ENCODE data around the gene ZMYM4.
"Not testable (repeated sequence)": the region's sequence is repeated elsewhere in the genome, so short reads cannot be mapped to it uniquely, and the experiment has no call there.

Gene ZMYM4

DNA sequence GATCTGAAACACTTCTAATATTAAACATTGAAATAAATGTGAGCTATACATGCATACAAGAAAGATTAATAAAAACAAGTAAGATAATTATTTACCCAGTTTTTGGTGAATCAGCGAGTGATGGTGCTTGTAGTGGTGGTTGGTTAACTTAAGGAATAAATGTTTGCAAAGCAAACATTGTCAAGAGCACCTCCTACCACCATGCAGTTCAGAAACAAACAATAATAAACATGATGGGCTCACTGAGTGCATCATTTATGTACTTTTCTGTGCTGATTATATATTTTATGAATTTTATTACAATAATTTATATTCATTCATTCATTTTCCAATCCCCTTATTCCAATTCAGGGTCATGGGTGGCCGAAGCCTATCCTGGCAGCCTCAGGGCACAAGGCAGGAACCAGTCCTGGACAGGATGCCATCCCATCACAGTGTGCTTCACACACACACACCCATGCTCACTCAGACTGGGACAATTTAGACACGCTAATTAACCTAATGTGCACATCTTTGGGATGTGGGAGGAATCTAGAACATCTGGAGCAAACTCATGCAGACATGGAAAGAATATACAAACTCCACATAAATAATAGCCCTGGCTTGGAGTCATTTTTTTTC, 57.8 kb downstream of the ZMYM4 start:
- H3K27me3 ChIP-seq (replicated peaks; ENCODE audit: control insufficient read depth, insufficient read depth, low read length), result no peaks in the 10 kb centered on the region
- TF ChIP-seq, protein P1, sequence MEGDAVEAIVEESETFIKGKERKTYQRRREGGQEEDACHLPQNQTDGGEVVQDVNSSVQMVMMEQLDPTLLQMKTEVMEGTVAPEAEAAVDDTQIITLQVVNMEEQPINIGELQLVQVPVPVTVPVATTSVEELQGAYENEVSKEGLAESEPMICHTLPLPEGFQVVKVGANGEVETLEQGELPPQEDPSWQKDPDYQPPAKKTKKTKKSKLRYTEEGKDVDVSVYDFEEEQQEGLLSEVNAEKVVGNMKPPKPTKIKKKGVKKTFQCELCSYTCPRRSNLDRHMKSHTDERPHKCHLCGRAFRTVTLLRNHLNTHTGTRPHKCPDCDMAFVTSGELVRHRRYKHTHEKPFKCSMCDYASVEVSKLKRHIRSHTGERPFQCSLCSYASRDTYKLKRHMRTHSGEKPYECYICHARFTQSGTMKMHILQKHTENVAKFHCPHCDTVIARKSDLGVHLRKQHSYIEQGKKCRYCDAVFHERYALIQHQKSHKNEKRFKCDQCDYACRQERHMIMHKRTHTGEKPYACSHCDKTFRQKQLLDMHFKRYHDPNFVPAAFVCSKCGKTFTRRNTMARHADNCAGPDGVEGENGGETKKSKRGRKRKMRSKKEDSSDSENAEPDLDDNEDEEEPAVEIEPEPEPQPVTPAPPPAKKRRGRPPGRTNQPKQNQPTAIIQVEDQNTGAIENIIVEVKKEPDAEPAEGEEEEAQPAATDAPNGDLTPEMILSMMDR (IDR thresholded peaks at IDR 0.05; ENCODE audit: insufficient read depth, low read length, poor library complexity, severe bottlenecking), result no peak
- H3K4me3 ChIP-seq (replicated peaks; ENCODE audit: low read depth, low read length), result no peak overlapping the region
- H3K36me3 ChIP-seq (ENCODE audit: control insufficient read depth, insufficient read depth, low read length), result peaks cover 2% of the 10 kb centered on the region
- no peak for DNase-seq (ENCODE audit: extremely low read depth, insufficient read length)

DNA sequence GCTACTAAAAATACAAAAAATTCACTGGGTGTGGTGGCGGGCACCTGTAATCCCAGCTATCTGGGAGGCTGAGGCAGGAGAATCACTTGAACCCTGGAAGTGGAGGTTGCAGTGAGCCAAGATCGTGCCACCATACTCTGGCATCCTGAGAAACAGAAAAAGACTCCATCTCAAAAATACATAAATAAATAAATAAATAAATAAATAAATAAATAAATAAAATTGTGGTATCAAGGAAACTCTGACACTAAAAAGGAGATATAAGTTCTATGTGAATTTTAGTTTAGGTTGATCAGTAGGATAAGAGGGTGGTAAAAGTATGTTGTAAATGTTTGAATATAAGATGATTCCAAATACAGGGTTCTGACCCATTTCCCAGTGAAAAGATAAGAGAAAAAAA, 63.1 kb downstream of the ZMYM4 start:
- H3K4me3 ChIP-seq (replicated peaks; ENCODE audit: low read depth, low read length); H3K36me3 ChIP-seq (ENCODE audit: control insufficient read depth, insufficient read depth, low read length); DNase-seq (ENCODE audit: extremely low read depth, insufficient read length); H3K27me3 ChIP-seq (replicated peaks; ENCODE audit: control insufficient read depth, insufficient read depth, low read length): not testable (repeated sequence)

DNA sequence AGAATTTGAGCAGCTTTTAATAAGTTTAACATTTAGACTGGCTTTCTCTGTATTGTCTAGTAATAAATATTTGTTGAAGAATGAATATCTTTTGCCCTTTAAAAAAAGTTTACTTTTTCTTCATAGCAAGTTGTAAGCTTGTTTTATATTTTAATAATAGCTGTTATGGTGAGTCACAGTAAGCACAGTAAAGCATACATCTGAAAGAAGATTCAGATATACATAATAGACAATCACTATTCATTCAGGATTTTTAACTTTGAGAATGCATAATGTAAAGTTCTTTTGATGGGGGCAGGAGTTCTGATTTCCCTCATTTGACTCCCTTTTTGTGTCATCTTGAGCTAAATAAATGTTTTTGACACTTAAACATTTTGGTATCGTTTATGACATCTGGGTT, 66.0 kb downstream of the ZMYM4 start:
- DNase-seq (ENCODE audit: extremely low read depth, insufficient read length), result no peak
- Histone ChIP-seq H3K36me3 (ENCODE audit: control insufficient read depth, insufficient read depth, low read length) (peaks cover 2% of the 10 kb centered on the region), H3K27me3 (replicated peaks; ENCODE audit: control insufficient read depth, insufficient read depth, low read length) (no peaks in the 10 kb centered on the region), H3K4me3 (replicated peaks; ENCODE audit: low read depth, low read length) (no peak overlapping the region)
- TF ChIP-seq, protein P1 (IDR thresholded peaks at IDR 0.05; ENCODE audit: insufficient read depth, low read length, poor library complexity, severe bottlenecking), result no peak

DNA sequence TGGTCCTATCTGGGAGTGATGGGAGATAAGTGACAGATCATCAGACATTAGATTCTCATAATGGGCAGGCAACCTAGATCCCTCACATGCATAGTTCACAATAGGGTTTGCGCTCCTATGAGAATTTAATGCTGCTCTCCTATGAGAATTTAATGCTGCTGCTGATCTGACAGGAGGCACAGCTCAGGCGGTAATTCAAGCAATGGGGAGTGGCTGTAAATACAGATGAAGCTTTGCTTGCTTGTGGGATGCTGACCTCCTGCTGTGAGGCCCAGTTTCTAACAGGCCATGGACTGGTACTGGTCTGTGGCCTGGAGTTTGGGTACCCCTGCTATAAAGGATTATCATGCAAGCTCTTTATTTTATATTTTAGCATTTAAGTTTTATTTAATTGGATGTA, 72.0 kb downstream of the ZMYM4 start:
- H3K4me3 ChIP-seq (replicated peaks; ENCODE audit: low read depth, low read length), result no peak overlapping the region
- no peaks in the 10 kb centered on the region for H3K36me3 ChIP-seq (ENCODE audit: control insufficient read depth, insufficient read depth, low read length)
- TF ChIP-seq, protein P1 (IDR thresholded peaks at IDR 0.05; ENCODE audit: insufficient read depth, low read length, poor library complexity, severe bottlenecking), result no peak
- H3K27me3 ChIP-seq (replicated peaks; ENCODE audit: control insufficient read depth, insufficient read depth, low read length), result no peaks in the 10 kb centered on the region
- DNase-seq (ENCODE audit: extremely low read depth, insufficient read length), result no peak

DNA sequence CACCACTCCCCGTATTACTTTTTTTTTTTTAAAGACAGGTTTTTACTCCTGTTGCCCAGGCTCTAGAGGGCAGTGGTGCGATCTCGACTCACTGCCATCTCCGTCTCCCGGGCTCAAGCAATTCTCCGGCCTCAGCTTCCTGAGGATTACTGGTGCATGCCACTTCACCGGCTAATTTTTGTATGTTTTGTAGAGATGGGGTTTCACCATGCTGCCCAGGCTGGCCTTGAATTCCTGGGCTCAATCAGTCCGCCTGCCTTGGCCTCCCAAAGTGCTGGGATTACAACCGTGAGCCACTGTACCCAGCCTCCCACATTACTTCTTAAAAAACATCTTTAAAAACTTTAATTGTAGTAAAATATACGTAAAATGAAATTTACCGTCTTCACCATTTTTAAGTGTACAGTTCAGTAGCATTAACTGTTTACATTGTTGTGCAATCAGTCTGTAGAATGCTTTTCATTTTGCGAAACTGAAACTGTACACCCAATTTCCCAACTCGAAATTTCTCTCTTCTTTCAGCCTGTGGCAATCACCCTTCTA, 77.0 kb downstream of the ZMYM4 start:
- Histone ChIP-seq H3K36me3 (ENCODE audit: control insufficient read depth, insufficient read depth, low read length) (no peaks in the 10 kb centered on the region), H3K4me3 (replicated peaks; ENCODE audit: low read depth, low read length) (no peak overlapping the region), H3K27me3 (replicated peaks; ENCODE audit: control insufficient read depth, insufficient read depth, low read length) (no peaks in the 10 kb centered on the region)
- DNase-seq (ENCODE audit: extremely low read depth, insufficient read length), result no peak
- TF ChIP-seq, protein P1 (IDR thresholded peaks at IDR 0.05; ENCODE audit: insufficient read depth, low read length, poor library complexity, severe bottlenecking), result no peak

DNA sequence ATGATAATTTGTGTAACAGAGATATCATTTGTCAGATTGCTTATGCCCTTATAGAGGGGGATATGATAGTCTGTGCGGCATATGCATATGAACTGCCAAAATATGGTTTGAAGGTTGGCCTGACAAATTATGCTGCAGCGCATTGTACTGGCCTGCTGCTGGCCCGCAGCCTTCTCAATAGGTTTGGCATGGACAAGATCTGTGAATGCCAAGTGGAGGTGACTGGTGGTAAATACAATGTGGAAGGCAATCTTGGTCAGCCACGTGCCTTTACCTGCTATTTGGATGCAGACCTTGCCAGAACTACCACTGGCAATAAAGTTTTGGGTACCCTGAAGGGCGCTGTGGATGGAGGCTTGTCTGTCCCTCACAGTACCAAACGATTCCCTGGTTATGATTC, 82.4 kb downstream of the ZMYM4 start:
- no peaks in the 10 kb centered on the region for H3K36me3 ChIP-seq (ENCODE audit: control insufficient read depth, insufficient read depth, low read length)
- H3K4me3 ChIP-seq (replicated peaks; ENCODE audit: low read depth, low read length), result no peak overlapping the region
- TF ChIP-seq, protein P1 (IDR thresholded peaks at IDR 0.05; ENCODE audit: insufficient read depth, low read length, poor library complexity, severe bottlenecking), result no peak
- no peaks in the 10 kb centered on the region for H3K27me3 ChIP-seq (replicated peaks; ENCODE audit: control insufficient read depth, insufficient read depth, low read length)
- no peak for DNase-seq (ENCODE audit: extremely low read depth, insufficient read length)

Measured in GM06990 (cell line).